NCI-H2029 treated with DMSO at 0.1 percent for 48 hours (cell line): ENCODE data around the gene PPP2R5C.

Experiments
- DNase-seq: peaks from one replicate; lab custom pipeline; 2025; lab: John Stamatoyannopoulos, UW

The PPP2R5C gene

DNA sequence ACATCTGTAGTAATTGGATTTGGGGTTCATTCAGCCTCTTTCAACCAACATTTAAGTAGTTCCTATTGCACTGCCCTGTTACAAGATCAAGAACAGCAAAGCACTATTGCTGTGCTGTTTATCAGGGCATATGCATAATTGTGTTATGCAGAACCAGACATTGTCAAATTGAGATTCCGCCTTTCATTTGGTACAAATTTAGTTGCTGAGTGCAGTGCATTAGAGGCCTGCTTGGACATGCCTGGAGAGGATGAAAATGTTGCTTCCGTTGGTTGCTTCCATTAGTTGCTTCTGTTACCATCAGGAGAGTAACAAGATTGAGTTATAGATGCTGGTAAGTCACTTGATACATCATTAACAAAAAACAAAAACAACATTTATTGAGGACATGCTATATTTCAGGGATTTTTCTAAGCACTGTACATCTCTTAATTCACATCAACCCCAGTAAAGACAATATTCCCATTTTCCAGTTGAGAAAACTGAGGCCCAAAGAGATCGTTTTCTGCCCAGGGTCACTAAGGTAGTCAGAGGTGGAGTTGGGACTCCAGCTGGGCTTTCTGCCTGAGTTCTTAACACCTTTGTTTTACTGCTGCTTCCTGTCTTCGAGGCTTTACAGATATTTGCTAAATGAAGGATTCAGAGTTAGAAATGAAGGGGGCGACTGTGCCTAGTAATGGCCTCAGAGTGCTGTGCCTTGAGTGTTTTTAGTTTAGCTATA, 79.3 kb downstream of the PPP2R5C start:
- no peak for DNase-seq

DNA sequence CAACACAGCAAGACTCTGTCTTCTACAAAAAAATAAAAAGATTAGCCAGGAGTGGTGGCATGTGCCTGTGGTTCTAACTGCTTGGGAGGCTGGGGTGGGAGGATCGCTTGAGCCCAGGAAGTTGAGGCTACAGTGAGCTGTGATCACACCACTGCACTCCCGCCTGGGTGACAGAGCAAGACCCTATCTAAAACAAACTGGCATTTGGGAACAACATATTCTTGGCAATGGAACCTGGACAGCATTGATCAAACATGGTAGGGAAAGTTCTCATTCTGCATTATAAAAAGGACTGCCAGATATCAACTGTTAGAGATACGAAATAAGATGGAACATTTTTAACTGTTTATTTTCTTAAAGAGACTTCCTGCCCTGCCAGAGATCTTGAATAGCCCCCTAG, 81.5 kb downstream of the PPP2R5C start:
- no peak for DNase-seq

DNA sequence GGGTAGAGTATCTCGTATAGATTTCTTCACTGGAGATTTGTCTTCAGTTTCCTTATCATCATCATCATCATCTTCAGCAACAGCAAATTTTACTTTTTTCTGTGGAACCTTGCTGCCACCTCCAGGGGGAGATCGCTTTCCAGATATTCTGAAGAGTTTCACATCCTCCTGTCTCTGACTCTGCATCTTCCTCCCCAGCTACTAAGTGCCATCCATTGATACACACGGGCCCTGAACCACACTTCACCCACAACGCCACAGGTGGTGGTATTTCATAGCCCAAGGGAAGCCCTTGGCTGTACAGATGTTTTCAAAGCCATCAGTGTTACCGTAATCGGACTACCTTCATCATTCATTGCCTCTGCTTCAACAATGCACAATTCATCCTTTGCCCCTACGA, 82.2 kb downstream of the PPP2R5C start:
- DNase-seq: no peak

DNA sequence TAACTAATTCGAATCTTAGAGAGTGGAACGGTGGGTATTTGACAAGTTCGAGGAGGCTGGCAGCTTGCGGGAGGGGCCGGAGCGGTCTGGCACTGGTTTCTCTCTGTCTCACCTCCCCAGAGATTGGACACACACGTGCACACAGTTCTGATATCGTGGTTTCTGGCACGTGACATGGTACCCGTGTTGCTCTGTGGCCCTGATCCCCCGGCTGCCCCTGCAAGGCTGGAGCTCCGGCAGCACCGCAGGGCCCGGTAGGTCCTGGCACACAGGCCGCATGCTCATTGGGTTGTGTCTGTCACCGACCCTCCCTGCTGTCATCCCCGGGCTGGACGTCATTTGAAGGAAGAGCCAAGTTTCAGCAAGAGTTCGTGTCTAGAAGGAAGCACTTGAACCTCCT, 82.7 kb downstream of the PPP2R5C start:
- no peak for DNase-seq

DNA sequence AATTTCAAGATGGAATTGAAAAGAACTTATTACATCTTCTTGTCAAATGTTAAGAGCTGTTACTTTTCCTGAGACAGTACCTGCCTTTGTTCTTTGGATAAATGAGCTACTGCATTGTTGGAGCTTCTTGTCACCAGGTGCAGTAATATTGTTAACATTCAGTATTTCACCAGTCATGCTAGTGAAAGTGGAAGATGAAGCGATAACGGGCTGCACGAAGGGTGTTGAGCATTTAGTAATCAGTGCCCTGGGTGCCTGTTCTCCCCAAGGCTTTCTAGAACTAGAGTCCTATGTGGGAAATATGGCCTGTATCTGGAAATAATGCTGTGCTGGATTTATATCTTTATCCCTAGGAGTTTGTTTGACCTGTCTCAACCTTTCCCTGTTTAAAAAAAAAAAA, 83.2 kb downstream of the PPP2R5C start:
- no peak for DNase-seq

DNA sequence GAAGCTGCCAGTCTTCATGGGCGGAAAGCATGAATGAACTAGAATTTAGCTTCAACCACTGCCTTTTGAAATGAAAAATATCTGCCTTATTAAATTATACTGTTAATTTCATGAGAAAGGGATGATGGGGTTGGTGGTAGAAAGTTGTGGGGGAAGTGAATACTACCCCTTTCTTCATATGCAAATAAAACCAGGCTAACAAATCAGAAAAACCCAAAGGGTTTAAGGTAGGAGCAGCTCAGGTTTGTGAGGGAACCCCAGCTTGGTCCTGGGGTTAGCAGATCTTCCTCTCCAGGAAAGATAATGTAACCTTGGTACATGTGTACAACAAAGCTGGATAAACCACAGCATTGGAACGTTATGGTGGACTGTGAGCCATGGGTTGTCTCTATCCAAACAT, 84.0 kb downstream of the PPP2R5C start:
- no peak for DNase-seq

DNA sequence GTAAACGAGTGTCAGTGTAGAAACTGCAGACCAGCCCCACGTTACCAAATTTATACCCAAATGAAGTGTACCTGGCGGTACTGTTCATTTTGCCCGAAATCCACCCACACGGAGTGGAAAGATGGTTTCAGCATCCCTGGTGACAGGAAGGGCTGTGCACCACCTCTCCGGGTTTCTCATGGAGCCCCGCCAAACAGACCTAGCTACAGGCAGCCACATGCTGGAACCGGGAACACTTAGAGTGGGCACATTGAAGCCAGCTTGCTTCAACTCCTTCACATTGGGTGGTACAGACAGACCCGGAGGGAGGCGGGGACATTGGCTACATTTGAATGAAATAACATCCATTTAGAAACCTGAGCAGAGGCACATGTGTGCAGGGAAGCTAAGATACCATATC, 84.4 kb downstream of the PPP2R5C start:
- DNase-seq: no peak

DNA sequence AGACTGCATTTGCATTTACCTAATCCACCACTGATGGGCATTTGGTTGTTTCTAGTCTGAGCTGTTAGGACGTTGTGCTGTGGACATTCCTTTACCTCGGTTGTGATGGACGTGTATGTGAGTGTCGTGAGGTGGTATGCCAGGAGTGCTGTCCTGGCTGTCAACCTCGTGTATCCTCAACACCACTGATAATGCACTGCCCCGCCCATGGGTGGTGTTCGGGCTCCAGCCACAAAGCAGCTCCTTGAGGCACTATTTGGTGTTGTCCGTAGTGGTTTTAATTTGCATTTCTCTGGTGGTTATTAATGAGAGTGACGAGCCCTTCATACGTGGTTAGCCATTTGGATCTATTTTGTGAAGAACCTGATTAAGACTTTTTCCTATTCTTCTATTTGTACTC, 87.6 kb downstream of the PPP2R5C start:
- no peak for DNase-seq

DNA sequence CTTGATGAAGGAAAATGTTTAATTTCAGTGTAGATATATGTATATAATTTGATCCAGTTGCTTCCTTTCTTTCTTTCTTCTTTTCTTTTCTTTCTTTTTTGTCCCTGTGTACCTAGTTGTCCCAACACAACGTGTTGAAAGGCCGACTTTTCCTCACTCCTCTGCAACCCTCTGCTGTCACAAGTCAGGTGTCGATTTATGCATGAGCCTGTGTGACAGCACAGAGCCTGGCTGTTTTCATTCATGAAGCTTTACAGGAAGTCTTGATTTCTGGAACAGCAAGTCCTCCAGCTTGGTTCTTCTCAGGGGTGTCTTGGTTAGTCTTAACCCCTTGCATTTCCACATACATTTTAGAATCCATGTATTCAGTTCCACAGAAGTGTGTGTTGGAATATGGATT, 88.1 kb downstream of the PPP2R5C start:
- no peak for DNase-seq

DNA sequence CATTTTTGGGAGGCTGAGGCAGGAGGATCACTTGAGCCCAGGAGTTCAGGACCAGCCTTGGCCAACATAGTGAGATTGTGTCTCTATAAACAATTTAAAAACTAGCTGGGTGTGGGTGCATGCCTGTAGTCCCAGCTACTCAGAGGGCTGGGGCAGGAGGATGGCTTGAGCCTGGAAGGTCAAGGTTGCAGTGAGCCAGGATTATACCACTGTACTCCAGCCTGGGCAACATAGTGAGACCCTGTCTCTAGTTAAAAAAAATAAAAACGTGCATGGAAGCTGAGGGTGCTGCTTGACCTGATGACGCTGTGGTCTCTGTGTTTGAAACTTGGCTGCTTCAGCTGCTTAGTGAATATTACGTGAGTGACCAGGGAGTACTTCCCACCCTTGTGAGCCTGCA, 89.7 kb downstream of the PPP2R5C start:
- DNase-seq: no peak

DNA sequence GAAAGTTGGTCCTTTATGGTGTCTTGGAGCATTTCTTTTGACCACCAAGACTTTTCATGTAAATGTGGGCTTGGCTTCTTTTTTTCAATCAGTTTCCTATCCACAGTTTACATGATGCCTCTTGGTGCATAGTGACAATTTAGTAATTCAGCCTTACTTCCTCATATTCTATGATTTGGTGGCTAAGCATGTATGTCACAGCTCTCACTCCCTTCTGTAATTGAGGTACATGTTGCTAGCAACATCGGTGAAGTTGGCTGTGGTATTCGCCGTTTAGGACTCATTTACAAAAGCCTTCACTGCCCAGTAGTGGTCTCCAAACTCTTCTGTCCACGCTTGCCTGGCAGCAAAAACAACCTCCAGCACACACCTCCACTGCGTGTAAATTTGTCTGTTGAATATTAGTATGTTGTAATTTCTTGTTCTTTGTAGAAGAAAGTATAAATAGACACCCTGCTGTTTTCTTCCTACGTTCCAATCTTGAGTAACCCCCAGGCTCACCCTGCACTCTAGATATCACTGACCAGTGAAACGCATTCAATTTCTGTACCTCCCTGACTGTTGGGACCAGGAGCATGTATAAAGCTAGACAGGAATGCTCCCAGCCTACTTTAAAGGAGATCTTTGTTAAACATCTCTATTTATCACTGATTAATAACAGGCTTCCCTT, 90.4 kb downstream of the PPP2R5C start:
- no peak for DNase-seq

DNA sequence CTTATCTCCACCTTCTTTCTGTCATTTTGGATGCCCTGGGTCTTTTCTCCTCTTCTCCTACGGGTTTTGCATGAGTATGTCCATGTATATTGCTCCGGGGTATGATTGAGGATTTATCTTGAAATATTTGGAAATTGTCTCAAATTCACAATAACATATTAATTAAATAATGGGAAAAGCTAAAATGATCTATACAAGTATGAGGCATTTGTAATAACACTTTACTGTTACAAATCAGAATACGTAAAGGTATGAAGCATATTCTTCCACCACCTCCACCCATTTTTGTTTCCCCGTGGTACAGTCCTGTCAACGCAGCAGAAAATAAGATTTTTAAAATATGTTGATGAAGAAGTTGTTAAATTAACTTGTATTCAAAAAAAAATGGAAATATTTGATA, 91.3 kb downstream of the PPP2R5C start:
- DNase-seq: no peak

DNA sequence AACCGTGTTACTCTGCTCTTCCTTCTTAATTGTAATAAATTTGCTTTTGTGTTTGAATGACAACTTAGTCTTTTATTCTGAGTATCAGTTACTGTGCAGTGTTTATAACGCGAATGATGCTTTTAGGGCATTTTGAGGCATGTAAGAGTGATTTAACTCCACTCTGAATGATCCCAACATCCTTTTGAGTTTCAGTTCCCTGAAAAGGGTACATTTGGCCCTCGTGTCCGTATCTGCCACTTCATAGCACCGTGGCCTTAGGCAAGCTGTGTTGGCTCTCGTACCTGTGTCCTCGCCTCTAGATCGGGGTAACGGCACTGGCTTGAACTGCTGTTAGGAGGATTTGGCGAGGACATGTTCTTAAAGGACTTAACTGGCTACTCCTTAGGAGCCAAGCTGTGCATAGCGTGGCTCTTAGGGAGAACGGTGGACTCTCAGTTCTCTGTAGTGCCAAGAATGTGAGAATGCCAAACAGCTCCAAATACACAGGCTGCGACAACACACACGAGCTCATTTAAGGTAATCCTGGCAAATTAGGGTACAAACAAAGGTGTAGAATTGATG, 92.0 kb downstream of the PPP2R5C start:
- no peak for DNase-seq

DNA sequence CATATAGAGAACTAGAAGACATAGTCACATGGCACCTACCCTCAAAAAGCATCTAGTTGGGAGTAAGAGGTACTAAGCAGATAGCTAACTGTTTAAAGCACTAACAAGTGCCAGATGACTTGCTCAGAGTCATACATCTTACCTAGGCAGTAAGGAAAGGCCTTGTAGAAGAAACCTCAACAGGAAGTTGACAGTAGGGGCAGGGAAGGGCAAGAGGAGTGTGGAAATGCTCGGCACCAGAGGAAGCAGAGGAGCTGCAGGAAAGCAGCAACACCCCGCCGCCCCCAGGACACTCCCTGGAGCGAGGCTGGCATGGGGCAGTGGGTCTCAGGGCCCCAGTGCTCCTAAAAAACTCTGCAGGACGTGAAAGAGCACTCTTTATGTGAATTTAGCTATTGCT, 92.9 kb downstream of the PPP2R5C start:
- no peak for DNase-seq

DNA sequence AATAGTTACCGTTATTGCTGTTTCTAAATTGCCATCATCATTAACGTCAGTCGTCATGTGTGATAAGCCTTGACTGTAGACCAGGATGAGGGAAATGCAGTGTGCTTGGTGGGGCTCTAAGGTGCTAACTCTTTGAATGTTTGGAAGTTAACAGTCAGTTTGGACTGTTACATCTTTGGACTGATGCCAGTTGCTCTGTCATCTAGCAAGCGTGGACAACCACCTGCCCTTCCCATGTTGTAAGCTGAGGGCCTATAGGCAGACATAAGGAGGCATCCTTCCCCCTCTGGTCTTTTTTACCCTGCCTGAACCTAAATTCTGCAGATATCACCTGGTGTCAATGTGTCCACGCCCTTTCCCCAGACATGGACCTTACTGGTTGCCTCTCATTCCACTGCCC, 94.4 kb downstream of the PPP2R5C start:
- DNase-seq: no peak

DNA sequence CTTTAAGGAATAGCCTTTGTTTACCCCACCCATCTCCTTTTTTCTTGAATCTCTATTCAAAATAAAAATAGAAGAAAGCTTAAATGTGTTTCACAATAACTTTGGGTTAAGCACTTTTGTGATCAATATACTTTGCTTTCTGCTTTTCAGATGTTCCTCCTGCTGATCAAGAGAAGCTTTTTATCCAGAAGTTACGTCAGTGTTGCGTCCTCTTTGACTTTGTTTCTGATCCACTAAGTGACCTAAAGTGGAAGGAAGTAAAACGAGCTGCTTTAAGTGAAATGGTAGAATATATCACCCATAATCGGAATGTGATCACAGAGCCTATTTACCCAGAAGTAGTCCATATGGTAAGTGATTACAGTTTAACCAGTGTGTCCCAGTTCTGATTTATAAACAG, 95.0 kb downstream of the PPP2R5C start:
- DNase-seq: no peak

DNA sequence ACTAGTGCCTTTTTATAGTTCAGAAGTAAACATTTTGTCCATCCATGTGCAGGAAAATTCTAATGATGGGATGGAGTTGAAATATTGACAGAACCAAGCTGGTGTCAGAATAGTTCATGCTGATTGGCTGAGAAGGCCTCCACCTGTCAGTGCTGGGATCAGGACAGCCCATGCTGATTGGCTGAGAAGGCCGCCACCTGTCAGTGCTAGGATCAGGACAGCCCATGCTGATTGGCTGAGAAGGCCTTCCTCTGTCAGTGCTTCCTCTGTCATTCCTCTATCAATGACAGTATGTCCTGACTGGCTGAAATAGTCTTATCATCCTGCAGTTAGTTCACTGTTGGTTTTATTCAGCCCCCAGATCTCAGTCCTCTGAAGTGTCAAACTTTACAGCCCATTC, 95.7 kb downstream of the PPP2R5C start:
- no peak for DNase-seq

DNA sequence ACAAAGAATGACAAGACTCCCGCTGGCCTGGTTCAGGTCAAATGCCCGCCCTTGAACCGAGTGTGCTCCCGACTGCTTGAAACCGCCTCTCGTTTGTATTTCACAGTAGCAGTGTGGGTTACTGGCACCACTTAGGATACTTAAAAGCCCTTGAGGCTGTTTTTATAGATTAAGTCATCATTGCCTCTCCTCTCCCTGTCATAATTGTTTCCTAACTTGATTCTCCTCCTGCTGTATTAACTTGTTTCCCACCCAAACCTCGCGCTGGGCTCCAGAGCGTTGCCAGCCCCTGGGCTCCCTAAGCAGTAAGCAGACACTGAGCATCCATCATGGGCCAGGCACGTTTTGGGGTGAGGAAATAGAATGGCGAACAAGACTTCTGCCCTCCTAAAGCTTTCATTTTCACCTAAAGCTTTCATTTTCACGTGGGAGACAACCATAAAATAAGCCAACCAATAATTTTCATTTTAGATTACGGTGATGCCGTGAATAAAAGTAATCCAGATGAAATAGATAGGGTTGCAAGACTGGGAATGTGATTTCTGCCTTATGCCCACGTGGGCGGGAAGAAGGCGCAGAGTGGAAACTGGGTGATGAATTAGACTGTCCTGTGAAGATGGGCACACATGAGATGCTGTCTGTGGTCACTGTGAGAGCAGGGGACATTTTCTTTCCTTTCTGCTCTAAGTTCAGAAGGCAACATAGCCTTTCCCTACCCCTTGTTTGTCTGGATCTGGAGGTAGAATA, 97.5 kb downstream of the PPP2R5C start:
- peak; percentile 58 for DNase-seq

DNA sequence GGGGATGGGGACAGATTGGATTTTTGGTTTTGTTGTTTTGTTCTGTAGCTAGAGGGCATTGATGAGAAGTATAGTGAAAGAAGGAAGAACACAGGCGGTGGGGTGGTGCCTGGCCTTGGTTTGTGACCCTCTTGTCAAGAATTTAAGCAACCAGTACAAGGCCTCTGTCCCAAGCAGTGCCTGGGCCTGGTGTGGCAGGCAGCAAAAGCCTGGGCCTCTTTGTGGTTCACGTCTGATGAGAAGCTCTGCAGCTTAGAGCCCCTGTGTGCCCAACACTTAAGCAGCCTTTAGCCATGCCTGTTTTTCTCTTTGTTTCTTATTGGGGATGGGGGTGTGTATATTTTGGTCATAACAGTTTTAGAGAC, 98.0 kb downstream of the PPP2R5C start:
- DNase-seq: no peak

DNA sequence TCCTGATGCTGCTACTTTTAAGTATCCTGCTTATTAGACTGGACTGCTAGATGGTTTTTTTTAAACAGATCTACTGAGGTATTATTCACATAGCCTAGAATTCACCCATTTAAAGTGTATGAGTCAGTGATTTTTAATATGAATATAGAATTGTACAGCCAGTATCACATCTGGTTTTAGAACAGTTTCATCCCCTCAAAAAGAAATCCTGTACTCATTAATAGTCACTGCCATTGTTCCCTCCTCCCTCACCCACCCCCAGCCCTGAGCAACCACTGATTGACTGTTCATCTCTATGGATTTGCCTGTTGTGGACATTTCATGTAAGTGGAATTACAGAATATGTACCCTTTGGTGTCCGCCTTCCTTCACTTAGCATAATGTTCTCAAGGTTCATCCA, 98.4 kb downstream of the PPP2R5C start:
- DNase-seq: no peak

DNA sequence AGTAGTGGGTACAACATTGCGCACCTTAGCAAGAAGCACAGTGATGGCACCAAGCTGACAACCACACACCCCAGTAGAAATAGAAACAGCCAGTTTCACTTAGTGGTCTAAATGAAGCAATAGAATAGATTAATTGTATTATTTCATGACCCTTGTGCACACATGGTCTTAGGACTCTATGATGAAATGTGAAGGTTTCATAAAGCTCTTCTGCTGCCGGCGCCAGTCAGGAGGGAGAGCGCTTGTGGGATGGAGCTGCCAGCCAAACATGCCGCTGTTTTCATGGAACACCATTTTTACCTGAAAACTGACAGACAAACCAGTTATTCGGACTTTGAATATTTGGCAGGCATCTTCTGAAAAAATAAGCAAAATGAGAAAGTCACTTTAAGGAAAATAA, 100.0 kb downstream of the PPP2R5C start:
- no peak for DNase-seq

DNA sequence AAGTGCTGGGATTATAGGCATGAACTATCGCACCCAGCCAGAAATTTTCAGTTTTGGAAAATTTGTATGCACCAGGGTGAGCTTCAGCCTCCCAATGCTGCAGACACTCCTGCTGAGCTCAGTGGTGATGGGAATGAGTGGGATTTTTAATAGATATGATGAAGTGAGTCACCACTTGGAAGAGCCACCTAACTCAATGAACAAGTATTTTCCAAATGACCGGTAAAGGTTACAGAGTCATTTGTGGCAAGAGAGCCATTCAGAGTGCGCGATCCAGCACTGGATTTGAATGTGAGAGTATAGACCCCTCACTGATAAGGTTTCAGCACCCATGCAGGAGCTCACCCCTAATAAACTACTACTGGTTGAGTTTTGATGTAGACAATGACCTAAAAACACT, 100.7 kb downstream of the PPP2R5C start:
- no peak for DNase-seq

DNA sequence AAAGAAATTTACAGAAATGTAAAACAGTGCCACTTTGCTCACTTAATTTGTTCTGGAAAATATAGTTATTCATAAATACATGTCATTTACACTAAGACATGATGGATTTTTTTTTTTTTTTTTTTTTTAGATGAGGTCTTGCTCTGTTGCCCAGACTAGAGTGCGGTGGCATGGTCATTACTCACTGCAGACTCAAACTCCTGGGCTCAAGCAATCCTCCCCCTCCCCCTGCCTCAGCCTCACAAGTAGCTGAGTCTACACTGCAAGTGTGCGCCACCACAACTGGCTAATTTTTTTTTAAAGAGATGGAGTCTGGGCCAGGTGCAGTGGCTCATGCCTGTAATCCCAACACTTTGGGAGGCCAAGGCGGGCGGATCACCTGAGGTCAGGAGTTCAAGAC, 101.2 kb downstream of the PPP2R5C start:
- no peak for DNase-seq
